CD4-positive, alpha-beta T cell treated with Interleukin-15 for 4 hours (primary cell): ENCODE results near the gene PCP4L1.

Experiments used
- DNase-seq: peaks from one replicate; pipeline ENCODE4 v3.0.0-alpha.2; 2020; ENCODE audit warnings: low spot score

PCP4L1 gene

GRCh38 chr1:161266836-161267235, 8.3 kb downstream of the PCP4L1 start:
- no peak for DNase-seq

- DNase-seq, result no peak
These were observed 8.8 kb downstream of the PCP4L1 start for GRCh38 chr1:161267321-161267720.

GRCh38 chr1:161273402-161273801, 14.9 kb downstream of the PCP4L1 start:
- DNase-seq, result no peak

GRCh38 chr1:161274874-161275273, 16.3 kb downstream of the PCP4L1 start:
- no peak for DNase-seq

GRCh38 chr1:161282991-161283390, 24.4 kb downstream of the PCP4L1 start:
- DNase-seq, result no peak

GRCh38 chr1:161285113-161285512, 26.6 kb downstream of the PCP4L1 start:
- DNase-seq, result no peak

- DNase-seq, result no peak
These were observed 27.0 kb downstream of the PCP4L1 start for GRCh38 chr1:161285521-161285920.

GRCh38 chr1:161287482-161288054, 29.0 kb downstream of the PCP4L1 start:
- DNase-seq, result no peak

GRCh38 chr1:161290779-161291178, 32.2 kb downstream of the PCP4L1 start:
- no peak for DNase-seq

- no peak for DNase-seq
These were observed 38.9 kb downstream of the PCP4L1 start for GRCh38 chr1:161297415-161297814.

GRCh38 chr1:161298116-161298515, 39.6 kb downstream of the PCP4L1 start:
- DNase-seq, result no peak

- no peak for DNase-seq
These were observed 40.8 kb downstream of the PCP4L1 start for GRCh38 chr1:161299347-161299746.

GRCh38 chr1:161300478-161300877, 41.9 kb downstream of the PCP4L1 start:
- DNase-seq, result no peak

- DNase-seq, result no peak
These were observed 46.7 kb downstream of the PCP4L1 start for GRCh38 chr1:161304927-161305866.

GRCh38 chr1:161305867-161306519, 47.4 kb downstream of the PCP4L1 start:
- peak; percentile 91 for DNase-seq

- peak; percentile 6 for DNase-seq
These were observed 48.8 kb downstream of the PCP4L1 start for GRCh38 chr1:161307230-161307768.

GRCh38 chr1:161307892-161308638, 49.5 kb downstream of the PCP4L1 start:
- no peak for DNase-seq

- no peak for DNase-seq
These were observed 51.3 kb downstream of the PCP4L1 start, which contains the start of gene MPZ for GRCh38 chr1:161309868-161310267. Gene MPZ (minus strand): TSS chr1:161309968. CDS start chr1:161309905, 63 bp downstream.

GRCh38 chr1:161311595-161312181, 53.1 kb downstream of the PCP4L1 start:
- DNase-seq, result no peak

GRCh38 chr1:161313554-161314200, 55.1 kb downstream of the PCP4L1 start:
- DNase-seq, result no peak
